HG02884 (cell line): ENCODE data around the gene ZKSCAN1.

Experiments
- ATAC-seq: cut with Tn5 transposase; IDR thresholded peaks from one replicate; pipeline ENCODE4 v1.9.1; 2021; ENCODE audit warnings: mild to moderate bottlenecking, moderate library complexity; ENCODE audit not compliant: unreplicated experiment

ZKSCAN1 gene

GRCh38 chr7:100034871-100035510, 19.6 kb downstream of the ZKSCAN1 start:
- no peak for ATAC-seq

GRCh38 chr7:100035876-100036275, 20.5 kb downstream of the ZKSCAN1 start:
- no peak for ATAC-seq

- no peak for ATAC-seq
Observed at GRCh38 chr7:100038326-100038725, 22.9 kb downstream of the ZKSCAN1 start.

- no peak for ATAC-seq
Observed at GRCh38 chr7:100040575-100040974, 25.2 kb downstream of the ZKSCAN1 start.

- no peak for ATAC-seq
Observed at GRCh38 chr7:100044718-100045117, 29.3 kb downstream of the ZKSCAN1 start.

GRCh38 chr7:100048680-100049079, 33.3 kb downstream of the ZKSCAN1 start:
- ATAC-seq, result no peak

GRCh38 chr7:100049441-100050291, 34.3 kb downstream of the ZKSCAN1 start, which contains the start of gene ZSCAN21:
Gene ZSCAN21, plus strand, starts transcription at chr7:100049774. Its CDS starts 7,233 bp downstream, at chr7:100057007.
- peak; percentile 81 for ATAC-seq

GRCh38 chr7:100051611-100052010, 36.2 kb downstream of the ZKSCAN1 start:
- ATAC-seq, result no peak

GRCh38 chr7:100053215-100053614, 37.8 kb downstream of the ZKSCAN1 start:
- ATAC-seq, result no peak

- no peak for ATAC-seq
Observed at GRCh38 chr7:100057006-100057405, 41.6 kb downstream of the ZKSCAN1 start.

- no peak for ATAC-seq
Observed at GRCh38 chr7:100059251-100059739, 43.9 kb downstream of the ZKSCAN1 start.

GRCh38 chr7:100061518-100062193, 46.3 kb downstream of the ZKSCAN1 start:
- no peak for ATAC-seq

- no peak for ATAC-seq
Observed at GRCh38 chr7:100063376-100063775, 48.0 kb downstream of the ZKSCAN1 start.

GRCh38 chr7:100064162-100064561, 48.8 kb downstream of the ZKSCAN1 start:
- no peak for ATAC-seq

- no peak for ATAC-seq
Observed at GRCh38 chr7:100065452-100066186, 50.2 kb downstream of the ZKSCAN1 start.

GRCh38 chr7:100066953-100067352, 51.6 kb downstream of the ZKSCAN1 start:
- no peak for ATAC-seq

- no peak for ATAC-seq
Observed at GRCh38 chr7:100069991-100070390, 54.6 kb downstream of the ZKSCAN1 start.

GRCh38 chr7:100071018-100071723, 55.8 kb downstream of the ZKSCAN1 start:
- ATAC-seq, result no peak

GRCh38 chr7:100072462-100072861, 57.1 kb downstream of the ZKSCAN1 start:
- no peak for ATAC-seq

- ATAC-seq, result no peak
Observed at GRCh38 chr7:100074841-100075240, 59.4 kb downstream of the ZKSCAN1 start.
